Measurements from ENCODE around the gene ARID2. TPM values are rescaled to one million over a fixed set of nuclear protein-coding genes. Genes with fewer than 3 reads are reported as not detected.

The ARID2 gene
- polyA plus RNA-seq, 1 donor (not counting 4 experiments of a cell fraction or from before 2014, with no cell fraction given) = 15.1 TPM

GRCh38 chr12:45708901-45709300 is 20.6 kb upstream of the ARID2 start:
- H3K9me1 ChIP-seq (ENCODE audit: control insufficient read depth, extremely low read depth, insufficient read depth, low read length) = no peaks in the 10 kb centered on the region
- no peak overlapping the region for H3K27ac ChIP-seq (ENCODE audit: control insufficient read depth, insufficient read depth, low read length)
- dilution Hi-C loops (cut with MboI; ENCODE audit: extremely low pct_ligation_motif_present, low sequenced_read_pairs) = no loop called here
- no peak overlapping the region for H3K4me3 ChIP-seq (ENCODE audit: control insufficient read depth in 2 of 3, extremely low read depth in 1 of 3, insufficient read depth in 2 of 3, low read depth in 1 of 3, low read length in 3 of 3)
- DNase-seq (ENCODE audit: low read depth, low spot score) (no peak), FAIRE-seq (no peak)
- H3K79me2 ChIP-seq (ENCODE audit: control insufficient read depth, insufficient read depth, low read length) = no peaks in the 10 kb centered on the region
- H3K36me3 ChIP-seq (ENCODE audit: control insufficient read depth in 2 of 2, extremely low read depth in 1 of 2, insufficient read depth in 2 of 2, low read length in 2 of 2) = no peaks in the 10 kb centered on the region
- no peak overlapping the region for H3K9ac ChIP-seq (ENCODE audit: control insufficient read depth, extremely low read depth, insufficient read depth, low read length)
- H3K9me3 ChIP-seq (ENCODE audit: control insufficient read depth, low read depth, low read length) = no peaks in the 10 kb centered on the region
- H4K20me1 ChIP-seq (ENCODE audit: control insufficient read depth, extremely low read depth, insufficient read depth, low read length) = no peaks in the 10 kb centered on the region
- no peak for TF ChIP-seq EZH2 (IDR thresholded peaks at IDR 0.05; ENCODE audit: low read length)
- no peak for TF ChIP-seq CTCF (optimal IDR thresholded peaks at IDR 0.05 in 1 of 3, IDR thresholded peaks at IDR 0.05 in 1 of 3, conservative IDR thresholded peaks at IDR 0.05 in 1 of 3; ENCODE audit: extremely low read depth in 1 of 3, insufficient read depth in 2 of 3, low read length in 3 of 3)
- H3K4me1 ChIP-seq (ENCODE audit: control insufficient read depth, extremely low read depth, insufficient read depth, low read length) = peaks cover 10% of the 10 kb centered on the region
- no peak overlapping the region for H2AFZ ChIP-seq (ENCODE audit: control insufficient read depth, low read length)
- no peaks in the 10 kb centered on the region for H3K27me3 ChIP-seq (ENCODE audit: control insufficient read depth, extremely low read depth, insufficient read depth, low read length)
- no peak overlapping the region for H3K4me2 ChIP-seq (ENCODE audit: control insufficient read depth, extremely low read depth, insufficient read depth, low read depth, low read length)

DNA sequence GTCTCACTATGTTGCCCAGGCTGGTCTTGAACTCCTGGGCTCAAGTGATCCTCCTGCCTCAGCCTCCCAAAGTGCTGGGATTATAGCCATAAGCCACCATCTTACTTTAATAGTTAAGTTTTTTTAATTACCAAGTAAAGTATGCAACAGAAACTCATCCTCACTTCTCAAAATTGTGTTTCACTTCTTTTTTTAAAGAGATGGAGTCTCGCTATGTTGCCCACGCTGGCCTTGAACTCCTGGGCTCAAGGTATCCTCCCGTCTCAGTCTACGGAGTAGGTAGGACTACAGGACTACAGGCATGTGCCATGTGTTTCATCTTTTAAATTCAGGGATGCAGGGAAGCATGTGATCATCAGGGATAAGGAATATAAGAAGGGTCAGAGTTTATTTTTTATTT is 17.2 kb upstream of the ARID2 start:
- DNase-seq (ENCODE audit: low read depth, low spot score) (no peak), FAIRE-seq (no peak)
- Histone ChIP-seq H3K79me2 (ENCODE audit: control insufficient read depth, insufficient read depth, low read length) (no peaks in the 10 kb centered on the region), H3K27ac (ENCODE audit: control insufficient read depth, insufficient read depth, low read length) (no peak overlapping the region), H3K9ac (ENCODE audit: control insufficient read depth, extremely low read depth, insufficient read depth, low read length) (no peak overlapping the region), H2AFZ (ENCODE audit: control insufficient read depth, low read length) (no peak overlapping the region), H3K9me3 (ENCODE audit: control insufficient read depth, low read depth, low read length) (no peaks in the 10 kb centered on the region), H3K4me1 (ENCODE audit: control insufficient read depth, extremely low read depth, insufficient read depth, low read length) (peaks cover 10% of the 10 kb centered on the region), H3K4me3 (ENCODE audit: control insufficient read depth in 2 of 3, extremely low read depth in 1 of 3, insufficient read depth in 2 of 3, low read depth in 1 of 3, low read length in 3 of 3) (no peak overlapping the region), H3K27me3 (ENCODE audit: control insufficient read depth, extremely low read depth, insufficient read depth, low read length) (no peaks in the 10 kb centered on the region), H3K36me3 (ENCODE audit: control insufficient read depth in 2 of 2, extremely low read depth in 1 of 2, insufficient read depth in 2 of 2, low read length in 2 of 2) (no peaks in the 10 kb centered on the region), H3K4me2 (ENCODE audit: control insufficient read depth, extremely low read depth, insufficient read depth, low read depth, low read length) (no peak overlapping the region), H4K20me1 (ENCODE audit: control insufficient read depth, extremely low read depth, insufficient read depth, low read length) (no peaks in the 10 kb centered on the region), H3K9me1 (ENCODE audit: control insufficient read depth, extremely low read depth, insufficient read depth, low read length) (no peaks in the 10 kb centered on the region)
- dilution Hi-C loops (cut with MboI; ENCODE audit: extremely low pct_ligation_motif_present, low sequenced_read_pairs) = no loop called here
- no peak for TF ChIP-seq EZH2 (IDR thresholded peaks at IDR 0.05; ENCODE audit: low read length)
- no peak for TF ChIP-seq CTCF (optimal IDR thresholded peaks at IDR 0.05 in 1 of 3, IDR thresholded peaks at IDR 0.05 in 1 of 3, conservative IDR thresholded peaks at IDR 0.05 in 1 of 3; ENCODE audit: extremely low read depth in 1 of 3, insufficient read depth in 2 of 3, low read length in 3 of 3)

Data from keratinocyte (primary cell).